Smooth muscle cell (in vitro differentiated cells): ENCODE data around the gene SLC6A12. TPM values are rescaled to one million over a fixed set of nuclear protein-coding genes. Genes with fewer than 3 reads are reported as not detected.

Experiments used
- DNase-seq: peaks from one replicate; lab custom pipeline; 2025; ENCODE audit not compliant: unreplicated experiment; lab: John Stamatoyannopoulos, UW
- H2AFZ ChIP-seq: fragments of 200-600 bp; sonication (generic); 2 replicates; pipeline ENCODE4 v1.6.0; 2016; ENCODE audit warnings: antibody characterized with exemption, low read depth, mild to moderate bottlenecking
- H3F3A ChIP-seq: fragments of 200-600 bp; sonication (generic); 2 replicates; pipeline ENCODE4 v1.6.0; 2017; ENCODE audit warnings: antibody characterized with exemption, low read depth
- H3K27ac ChIP-seq: fragments of 200-600 bp; sonication (generic); 2 replicates; pipeline ENCODE4 v1.5.1; 2016; ENCODE audit warnings: low read depth, mild to moderate bottlenecking
- H3K27me3 ChIP-seq: fragments of 200-600 bp; sonication (generic); 2 replicates; pipeline ENCODE4 v1.6.1; 2016; ENCODE audit warnings: low read depth, mild to moderate bottlenecking
- H3K36me3 ChIP-seq: fragments of 200-600 bp; sonication (generic); 2 replicates; pipeline ENCODE4 v1.5.1; 2016; ENCODE audit warnings: low read depth
- H3K4me1 ChIP-seq: fragments of 200-600 bp; sonication (generic); 2 replicates; pipeline ENCODE4 v1.5.1; 2016; ENCODE audit warnings: low read depth
- H3K4me2 ChIP-seq: fragments of 200-600 bp; sonication (generic); 2 replicates; pipeline ENCODE4 v1.6.0; 2016; ENCODE audit warnings: mild to moderate bottlenecking
- H3K4me3 ChIP-seq: fragments of 200-600 bp; sonication (generic); 2 replicates; pipeline ENCODE4 v1.5.1; 2016; ENCODE audit warnings: mild to moderate bottlenecking
- H3K79me2 ChIP-seq: fragments of 200-600 bp; sonication (generic); 2 replicates; pipeline ENCODE4 v1.6.0; 2016; ENCODE audit warnings: low read depth, mild to moderate bottlenecking
- H3K9ac ChIP-seq: fragments of 200-600 bp; sonication (generic); 2 replicates; pipeline ENCODE4 v1.6.0; 2016; ENCODE audit warnings: low read depth
- H3K9me3 ChIP-seq: fragments of 200-600 bp; sonication (generic); replicated peaks from 2 replicates; pipeline ENCODE4 v1.5.1; 2016; ENCODE audit warnings: low read depth
- H4K20me1 ChIP-seq: fragments of 200-600 bp; sonication (generic); 2 replicates; pipeline ENCODE4 v1.6.0; 2016; ENCODE audit warnings: low read depth
- WGBS: methylation state at CpG from one replicate; pipeline ENCODE4 v1.1.7; 2016; ENCODE audit warnings: low lambda C conversion rate; 5-methylcytosine and 5-hydroxymethylcytosine counted together
- polyA plus RNA-seq: library from polyadenylated mRNA; unstranded; fragments of >200 nt; fragmentation: Nextera tagmentation; extraction: Ambion mirVana; gene quantifications from 2 replicates; pipeline ENCODE4 v1.2.1, GENCODE V29; 2016
- total RNA-seq: library from RNA; depleted of rRNA; stranded (reverse); fragments of >200 nt; gene quantifications from 2 replicates; pipeline ENCODE4 v1.2.3, GENCODE V29; 2014
- TF ChIP-seq, protein P1 (sequence below): fragments of 200-600 bp; sonication (generic); IDR thresholded peaks from 2 replicates; pipeline ENCODE4 v1.5.1; 2017; ENCODE audit warnings: borderline replicate concordance, mild to moderate bottlenecking, antibody characterized with exemption; ENCODE audit not compliant: insufficient read depth, poor library complexity, severe bottlenecking

The SLC6A12 gene
- total and polyA plus RNA-seq, 2 experiments from 2014 or later: 0.22 TPM; not detected in 1

- TF ChIP-seq, protein P1, sequence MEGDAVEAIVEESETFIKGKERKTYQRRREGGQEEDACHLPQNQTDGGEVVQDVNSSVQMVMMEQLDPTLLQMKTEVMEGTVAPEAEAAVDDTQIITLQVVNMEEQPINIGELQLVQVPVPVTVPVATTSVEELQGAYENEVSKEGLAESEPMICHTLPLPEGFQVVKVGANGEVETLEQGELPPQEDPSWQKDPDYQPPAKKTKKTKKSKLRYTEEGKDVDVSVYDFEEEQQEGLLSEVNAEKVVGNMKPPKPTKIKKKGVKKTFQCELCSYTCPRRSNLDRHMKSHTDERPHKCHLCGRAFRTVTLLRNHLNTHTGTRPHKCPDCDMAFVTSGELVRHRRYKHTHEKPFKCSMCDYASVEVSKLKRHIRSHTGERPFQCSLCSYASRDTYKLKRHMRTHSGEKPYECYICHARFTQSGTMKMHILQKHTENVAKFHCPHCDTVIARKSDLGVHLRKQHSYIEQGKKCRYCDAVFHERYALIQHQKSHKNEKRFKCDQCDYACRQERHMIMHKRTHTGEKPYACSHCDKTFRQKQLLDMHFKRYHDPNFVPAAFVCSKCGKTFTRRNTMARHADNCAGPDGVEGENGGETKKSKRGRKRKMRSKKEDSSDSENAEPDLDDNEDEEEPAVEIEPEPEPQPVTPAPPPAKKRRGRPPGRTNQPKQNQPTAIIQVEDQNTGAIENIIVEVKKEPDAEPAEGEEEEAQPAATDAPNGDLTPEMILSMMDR: peak; percentile 3
- Histone ChIP-seq H3K27me3 (peaks cover 11% of the 10 kb centered on the region), H3K36me3 (no peaks in the 10 kb centered on the region), H3K79me2 (no peaks in the 10 kb centered on the region), H2AFZ (peak overlapping the region; percentile 84), H3K4me2 (peak overlapping the region; percentile 86), H4K20me1 (no peaks in the 10 kb centered on the region), H3K27ac (no peak overlapping the region), H3K9ac (peak overlapping the region; percentile 2), H3K4me3 (peak overlapping the region; percentile 77), H3K4me1 (peaks cover 6% of the 10 kb centered on the region), H3F3A (no peaks in the 10 kb centered on the region), H3K9me3 (no peaks in the 10 kb centered on the region)
- WGBS: 3% methylated on average over 37 of the region's 84 CpGs
- no peak for DNase-seq
Observed at GRCh38 chr12:203462-204260, 10.3 kb downstream of the SLC6A12 start.

- no peaks in the 10 kb centered on the region for H3K9me3 ChIP-seq
- peaks cover 6% of the 10 kb centered on the region for H3K4me1 ChIP-seq
- 50% methylated on average over 16 of the region's 16 CpGs for WGBS
- TF ChIP-seq, protein P1: no peak
- peak overlapping the region; percentile 77 for H3K4me3 ChIP-seq
- H2AFZ ChIP-seq: peak overlapping the region; percentile 84
- H3K27me3 ChIP-seq: peaks cover 11% of the 10 kb centered on the region
- peak overlapping the region; percentile 2 for H3K9ac ChIP-seq
- H3K4me2 ChIP-seq: peak overlapping the region; percentile 86
- no peaks in the 10 kb centered on the region for H3K79me2 ChIP-seq
- no peak overlapping the region for H3K27ac ChIP-seq
- no peak for DNase-seq
- no peaks in the 10 kb centered on the region for H3K36me3 ChIP-seq
- no peaks in the 10 kb centered on the region for H3F3A ChIP-seq
- no peaks in the 10 kb centered on the region for H4K20me1 ChIP-seq
Observed at GRCh38 chr12:203074-203461, 10.9 kb downstream of the SLC6A12 start.

- no peaks in the 10 kb centered on the region for H3F3A ChIP-seq
- peaks cover 11% of the 10 kb centered on the region for H3K27me3 ChIP-seq
- no peak for DNase-seq
- no peak overlapping the region for H3K4me2 ChIP-seq
- no peak overlapping the region for H2AFZ ChIP-seq
- no peaks in the 10 kb centered on the region for H3K9me3 ChIP-seq
- 31% methylated on average over 15 of the region's 15 CpGs for WGBS
- no peaks in the 10 kb centered on the region for H3K79me2 ChIP-seq
- no peaks in the 10 kb centered on the region for H3K36me3 ChIP-seq
- peaks cover 6% of the 10 kb centered on the region for H3K4me1 ChIP-seq
- TF ChIP-seq, protein P1: no peak
- no peak overlapping the region for H3K27ac ChIP-seq
- H3K9ac ChIP-seq: no peak overlapping the region
- H4K20me1 ChIP-seq: no peaks in the 10 kb centered on the region
- no peak overlapping the region for H3K4me3 ChIP-seq
Observed at GRCh38 chr12:202081-202731, 11.8 kb downstream of the SLC6A12 start.
